H9 (cell line): ENCODE data around the gene PTPN3. TPM values are rescaled to one million over a fixed set of nuclear protein-coding genes. Genes with fewer than 3 reads are reported as not detected.

Experiments
- DNase-seq: peaks from one replicate; pipeline ENCODE4 v3.0.0-alpha.2; 2017
- H2AFZ ChIP-seq: one replicate; pipeline ENCODE4 v1.6.1; 2013; ENCODE audit warnings: mild to moderate bottlenecking, low read length, control low read depth, moderate library complexity
- H2AK5ac ChIP-seq: 2 replicates; pipeline ENCODE4 v1.6.1; 2013; ENCODE audit warnings: low read length, control low read depth, mixed read lengths; ENCODE audit not compliant: insufficient read length
- H2BK120ac ChIP-seq: one replicate; pipeline ENCODE4 v1.6.1; 2013; ENCODE audit warnings: low read depth, mild to moderate bottlenecking, low read length, control low read depth, inconsistent platforms; ENCODE audit not compliant: poor library complexity, severe bottlenecking
- H2BK12ac ChIP-seq: 2 replicates; pipeline ENCODE4 v1.6.1; 2013; ENCODE audit warnings: low read length, control low read depth, mixed read lengths, low read depth; ENCODE audit not compliant: insufficient read length
- H2BK15ac ChIP-seq: 2 replicates; pipeline ENCODE4 v1.6.1; 2013; ENCODE audit warnings: low read depth, low read length, control low read depth
- H2BK20ac ChIP-seq: one replicate; pipeline ENCODE4 v1.6.1; 2013; ENCODE audit warnings: low read depth, mild to moderate bottlenecking, low read length, control low read depth, inconsistent platforms; ENCODE audit not compliant: poor library complexity, severe bottlenecking
- H2BK5ac ChIP-seq: 2 replicates; pipeline ENCODE4 v1.6.1; 2013; ENCODE audit warnings: low read length, control low read depth, mixed read lengths; ENCODE audit not compliant: insufficient read length
- H3K14ac ChIP-seq: 2 replicates; pipeline ENCODE4 v1.6.1; 2013; ENCODE audit warnings: low read length, control low read depth; ENCODE audit not compliant: insufficient read depth
- H3K18ac ChIP-seq: 2 replicates; pipeline ENCODE4 v1.6.1; 2013; ENCODE audit warnings: low read depth, mild to moderate bottlenecking, mixed read lengths, low read length, control low read depth; ENCODE audit not compliant: insufficient read length
- H3K23ac ChIP-seq: 2 replicates; pipeline ENCODE4 v1.6.1; 2013; ENCODE audit warnings: low read length, control low read depth, mixed read lengths, low read depth; ENCODE audit not compliant: insufficient read length
- H3K23me2 ChIP-seq: 2 replicates; pipeline ENCODE4 v1.6.1; 2013; ENCODE audit warnings: low read depth, mild to moderate bottlenecking, mixed read lengths, low read length, control low read depth; ENCODE audit not compliant: insufficient read length, poor library complexity, severe bottlenecking
- H3K27ac ChIP-seq: 2 replicates; pipeline ENCODE4 v1.5.1; 2013; ENCODE audit warnings: low read length, control low read depth, mixed read lengths, low read depth; ENCODE audit not compliant: insufficient read length
- H3K27me3 ChIP-seq: 2 replicates; pipeline ENCODE4 v1.6.1; 2013; ENCODE audit warnings: low read length, control low read depth, inconsistent platforms; ENCODE audit not compliant: insufficient read depth
- H3K4ac ChIP-seq: 2 replicates; pipeline ENCODE4 v1.6.1; 2013; ENCODE audit warnings: low read depth, mild to moderate bottlenecking, control low read depth, inconsistent platforms, low read length, moderate library complexity
- H3K4me1 ChIP-seq: 2 replicates; pipeline ENCODE4 v1.6.1; 2013; ENCODE audit warnings: low read length, control low read depth, inconsistent platforms; ENCODE audit not compliant: insufficient read depth
- H3K4me2 ChIP-seq: 2 replicates; pipeline ENCODE4 v1.6.1; 2013; ENCODE audit warnings: low read length, control low read depth, mixed read lengths; ENCODE audit not compliant: insufficient read length, insufficient read depth
- H3K56ac ChIP-seq: 2 replicates; pipeline ENCODE4 v1.6.1; 2013; ENCODE audit warnings: low read depth, mild to moderate bottlenecking, mixed read lengths, low read length, control low read depth; ENCODE audit not compliant: insufficient read length
- H3K79me1 ChIP-seq: 2 replicates; pipeline ENCODE4 v1.6.1; 2013; ENCODE audit warnings: low read depth, mild to moderate bottlenecking, moderate library complexity, low read length, control low read depth, inconsistent platforms; ENCODE audit not compliant: insufficient read depth, poor library complexity, severe bottlenecking
- H3K79me2 ChIP-seq: 2 replicates; pipeline ENCODE4 v1.6.1; 2013; ENCODE audit warnings: low read length, control low read depth, inconsistent platforms; ENCODE audit not compliant: insufficient read depth
- H3K9ac ChIP-seq: 2 replicates; pipeline ENCODE4 v1.6.1; 2013; ENCODE audit warnings: low read length, control low read depth, mixed read lengths; ENCODE audit not compliant: insufficient read length; ENCODE audit errors: extremely low read depth
- H3K9me3 ChIP-seq: one replicate; pipeline ENCODE4 v1.6.1; 2013; ENCODE audit warnings: low read depth, low read length, inconsistent platforms; ENCODE audit not compliant: control insufficient read depth
- H3T11ph ChIP-seq: one replicate; pipeline ENCODE4 v1.6.1; 2013; ENCODE audit warnings: mild to moderate bottlenecking, low read length, control low read depth, inconsistent platforms
- H4K20me1 ChIP-seq: one replicate; pipeline ENCODE4 v1.6.1; 2013; ENCODE audit not compliant: control insufficient read depth, insufficient read length, insufficient read depth
- H4K5ac ChIP-seq: 2 replicates; pipeline ENCODE4 v1.6.1; 2013; ENCODE audit warnings: low read depth, mild to moderate bottlenecking, mixed read lengths, low read length, control low read depth; ENCODE audit not compliant: insufficient read length
- H4K8ac ChIP-seq: replicated peaks from 2 replicates; pipeline ENCODE4 v1.6.1; 2013; ENCODE audit warnings: low read length, control low read depth, mixed read lengths, low read depth; ENCODE audit not compliant: insufficient read length
- H4K91ac ChIP-seq: 2 replicates; pipeline ENCODE4 v1.6.1; 2013; ENCODE audit warnings: low read depth, mild to moderate bottlenecking, moderate library complexity, mixed read lengths, low read length, control low read depth; ENCODE audit not compliant: insufficient read length
- H3K27ac Mint-ChIP-seq, 3 experiments: 2 replicates in 2 of 3; 3 replicates in 1 of 3; pipeline ENCODE4 v1.8.0; 2020 to 2021; ENCODE audit warnings: mixed read lengths in 3 of 3, mild to moderate bottlenecking in 1 of 3, moderate library complexity in 1 of 3
- H3K27me3 Mint-ChIP-seq: 2 replicates; pipeline ENCODE4 v1.8.0; 2021; ENCODE audit warnings: low read depth, mild to moderate bottlenecking, moderate library complexity, mixed read lengths
- H3K36me3 Mint-ChIP-seq, 3 experiments: 2 replicates in 2 of 3; 3 replicates in 1 of 3; pipeline ENCODE4 v1.8.0; 2020 to 2021; ENCODE audit warnings: low read depth in 3 of 3, mixed read lengths in 3 of 3; ENCODE audit not compliant: insufficient read depth in 1 of 3
- H3K4me1 Mint-ChIP-seq, 2 experiments: 2 replicates each; pipeline ENCODE4 v1.8.0; 2020; ENCODE audit warnings: mixed read lengths in 2 of 2
- H3K4me3 Mint-ChIP-seq, 2 experiments: 2 replicates in 1 of 2; 3 replicates in 1 of 2; pipeline ENCODE4 v1.8.0; 2020 to 2021; ENCODE audit warnings: mild to moderate bottlenecking in 2 of 2, mixed read lengths in 2 of 2, moderate library complexity in 1 of 2
- H3K9me3 Mint-ChIP-seq, 2 experiments: 2 replicates in 1 of 2; 3 replicates in 1 of 2; pipeline ENCODE4 v1.8.0; 2020; ENCODE audit warnings: mild to moderate bottlenecking in 2 of 2, mixed read lengths in 2 of 2, moderate library complexity in 1 of 2
- WGBS: extraction: QIAGEN DNeasy Blood & Tissue Kit; methylation state at CpG from one replicate; pipeline ENCODE4 v1.1.7; 2013; ENCODE audit warnings: missing lambda C conversion rate, low lambda C conversion rate, mixed read lengths; ENCODE audit not compliant: insufficient read length; ENCODE audit errors: extremely low coverage; 5-methylcytosine and 5-hydroxymethylcytosine counted together
- total RNA-seq: library from RNA; stranded (reverse); gene quantifications from 2 replicates; pipeline ENCODE4 v1.2.1, GENCODE V29; 2021
- TF ChIP-seq, protein P1 (sequence below): fragments of 200-600 bp; sonication (generic); conservative IDR thresholded peaks from 3 replicates; pipeline ENCODE4 v1.8.0; 2021; ENCODE audit warnings: antibody characterized with exemption, mild to moderate bottlenecking

The PTPN3 gene
- total RNA-seq, 1 experiment from 2014 or later, result 2.6 TPM

DNA sequence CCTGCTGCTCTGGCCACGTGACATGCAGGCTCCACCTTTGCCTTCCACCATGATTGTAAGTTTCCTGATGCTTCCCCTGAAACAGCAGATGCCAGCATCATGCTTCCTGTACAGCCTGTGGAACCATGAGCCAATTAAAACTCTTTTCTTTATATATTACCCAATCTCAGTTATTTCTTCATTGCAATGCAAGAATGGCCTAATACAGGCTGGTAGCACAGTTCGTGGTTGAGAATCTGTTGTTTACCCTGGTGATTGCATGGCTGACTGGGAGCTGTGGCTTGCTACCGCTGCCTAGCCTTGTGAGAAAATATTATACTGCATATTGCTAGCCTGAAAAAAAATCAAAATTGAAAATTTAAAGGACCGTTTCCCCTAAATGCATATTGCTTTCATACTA lies 44.8 kb upstream of the PTPN3 start:
- Mint-ChIP-seq H3K4me3 (no peak overlapping the region), H3K36me3 (peaks cover 2 to 11% (median 4%) of the 10 kb centered on the region in 3 experiments; a peak in 3 of 7 replicates), H3K27ac (no peak overlapping the region; a peak in 1 of 7 replicates), H3K27me3 (no peaks in the 10 kb centered on the region), H3K9me3 (peaks cover 21 to 23% of the 10 kb centered on the region in 2 experiments), H3K4me1 (no peaks in the 10 kb centered on the region)
- no peaks in the 10 kb centered on the region for H3K79me1 ChIP-seq
- H2AFZ ChIP-seq, result no peak overlapping the region
- no peak overlapping the region for H2BK5ac ChIP-seq
- H3K4me2 ChIP-seq, result no peak overlapping the region
- no peak for DNase-seq
- no peak overlapping the region for H2BK120ac ChIP-seq
- no peaks in the 10 kb centered on the region for H3K27me3 ChIP-seq
- H4K5ac ChIP-seq, result no peak overlapping the region
- H4K20me1 ChIP-seq, result no peaks in the 10 kb centered on the region
- H3K23ac ChIP-seq, result no peak overlapping the region
- H3K14ac ChIP-seq, result no peak overlapping the region
- H3T11ph ChIP-seq, result no peak overlapping the region
- no peaks in the 10 kb centered on the region for H3K9me3 ChIP-seq
- H3K9ac ChIP-seq, result no peak overlapping the region
- no peak overlapping the region for H3K4ac ChIP-seq
- H3K79me2 ChIP-seq, result no peaks in the 10 kb centered on the region
- no CpG with 5 or more reads among the region's 4 CpGs for WGBS
- no peak overlapping the region for H2BK20ac ChIP-seq
- no peak overlapping the region for H4K8ac ChIP-seq
- no peaks in the 10 kb centered on the region for H3K23me2 ChIP-seq
- no peaks in the 10 kb centered on the region for H3K4me1 ChIP-seq
- TF ChIP-seq, protein P1, sequence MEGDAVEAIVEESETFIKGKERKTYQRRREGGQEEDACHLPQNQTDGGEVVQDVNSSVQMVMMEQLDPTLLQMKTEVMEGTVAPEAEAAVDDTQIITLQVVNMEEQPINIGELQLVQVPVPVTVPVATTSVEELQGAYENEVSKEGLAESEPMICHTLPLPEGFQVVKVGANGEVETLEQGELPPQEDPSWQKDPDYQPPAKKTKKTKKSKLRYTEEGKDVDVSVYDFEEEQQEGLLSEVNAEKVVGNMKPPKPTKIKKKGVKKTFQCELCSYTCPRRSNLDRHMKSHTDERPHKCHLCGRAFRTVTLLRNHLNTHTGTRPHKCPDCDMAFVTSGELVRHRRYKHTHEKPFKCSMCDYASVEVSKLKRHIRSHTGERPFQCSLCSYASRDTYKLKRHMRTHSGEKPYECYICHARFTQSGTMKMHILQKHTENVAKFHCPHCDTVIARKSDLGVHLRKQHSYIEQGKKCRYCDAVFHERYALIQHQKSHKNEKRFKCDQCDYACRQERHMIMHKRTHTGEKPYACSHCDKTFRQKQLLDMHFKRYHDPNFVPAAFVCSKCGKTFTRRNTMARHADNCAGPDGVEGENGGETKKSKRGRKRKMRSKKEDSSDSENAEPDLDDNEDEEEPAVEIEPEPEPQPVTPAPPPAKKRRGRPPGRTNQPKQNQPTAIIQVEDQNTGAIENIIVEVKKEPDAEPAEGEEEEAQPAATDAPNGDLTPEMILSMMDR, result no peak
- no peak overlapping the region for H2BK15ac ChIP-seq
- H3K27ac ChIP-seq, result no peak overlapping the region
- no peak overlapping the region for H3K18ac ChIP-seq
- no peak overlapping the region for H4K91ac ChIP-seq
- H2BK12ac ChIP-seq, result no peak overlapping the region
- H2AK5ac ChIP-seq, result no peak overlapping the region
- H3K56ac ChIP-seq, result no peak overlapping the region
